ENCODE data around the gene MAN1A1.

MAN1A1 gene

GRCh38 chr6:119197271-119197670, 152.3 kb downstream of the MAN1A1 start:
- 93 to 96% methylated on average over 3 of the region's 5 CpGs for WGBS, 2 experiments (ENCODE audit: insufficient coverage in 2 of 2)
- Histone ChIP-seq H3K9me3 (ENCODE audit: control insufficient read depth, low read length) (no peaks in the 10 kb centered on the region), H3K27ac (ENCODE audit: low read depth, low read length, severe bottlenecking) (peak overlapping the region; percentile 5), H3K4me3 (ENCODE audit: extremely low read depth, insufficient read depth, low read length, poor library complexity, severe bottlenecking) (no peak overlapping the region), H3K4me1 (ENCODE audit: control insufficient read depth, insufficient read depth, low read length, poor library complexity, severe bottlenecking) (no peaks in the 10 kb centered on the region), H3K36me3 (ENCODE audit: control insufficient read depth, insufficient read depth, low read length) (peaks cover 45% of the 10 kb centered on the region)

- H3K9me3 ChIP-seq (ENCODE audit: control insufficient read depth, low read length): no peaks in the 10 kb centered on the region
- WGBS, 2 experiments (ENCODE audit: insufficient coverage in 2 of 2): 90 to 97% methylated on average over 3 to 4 of the region's 4 CpGs
Observed at GRCh38 chr6:119196715-119197114, 152.8 kb downstream of the MAN1A1 start.

GRCh38 chr6:119195848-119196247, 153.7 kb downstream of the MAN1A1 start:
- Histone ChIP-seq H3K4me1 (ENCODE audit: control insufficient read depth, insufficient read depth, low read length, poor library complexity, severe bottlenecking) (no peaks in the 10 kb centered on the region), H3K36me3 (ENCODE audit: control insufficient read depth, insufficient read depth, low read length) (peaks cover 41% of the 10 kb centered on the region)
- 90 to 97% methylated on average over 4 of the region's 5 CpGs for WGBS, 2 experiments (ENCODE audit: insufficient coverage in 2 of 2)

More at GRCh38 chr6:119196715-119197114, 152.8 kb downstream of the MAN1A1 start:
- Histone ChIP-seq H3K36me3 (ENCODE audit: control insufficient read depth, insufficient read depth, low read length) (peaks cover 46% of the 10 kb centered on the region), H3K4me1 (ENCODE audit: control insufficient read depth, insufficient read depth, low read length, poor library complexity, severe bottlenecking) (no peaks in the 10 kb centered on the region), H3K4me3 (ENCODE audit: extremely low read depth, insufficient read depth, low read length, poor library complexity, severe bottlenecking) (no peak overlapping the region), H3K27ac (ENCODE audit: low read depth, low read length, severe bottlenecking) (peak overlapping the region; percentile 37)

GRCh38 chr6:119195204-119195603, 154.4 kb downstream of the MAN1A1 start:
- Histone ChIP-seq H3K4me3 (ENCODE audit: extremely low read depth, insufficient read depth, low read length, poor library complexity, severe bottlenecking) (no peak overlapping the region), H3K4me1 (ENCODE audit: control insufficient read depth, insufficient read depth, low read length, poor library complexity, severe bottlenecking) (no peaks in the 10 kb centered on the region), H3K36me3 (ENCODE audit: control insufficient read depth, insufficient read depth, low read length) (peaks cover 37% of the 10 kb centered on the region), H3K27ac (ENCODE audit: low read depth, low read length, severe bottlenecking) (no peak overlapping the region), H3K9me3 (ENCODE audit: control insufficient read depth, low read length) (no peaks in the 10 kb centered on the region)
- WGBS, 2 experiments (ENCODE audit: insufficient coverage in 2 of 2): 96 to 100% methylated on average over 2 of the region's 2 CpGs

More at GRCh38 chr6:119195848-119196247, 153.7 kb downstream of the MAN1A1 start:
- H3K27ac ChIP-seq (ENCODE audit: low read depth, low read length, severe bottlenecking): no peak overlapping the region
- no peak overlapping the region for H3K4me3 ChIP-seq (ENCODE audit: extremely low read depth, insufficient read depth, low read length, poor library complexity, severe bottlenecking)
- no peaks in the 10 kb centered on the region for H3K9me3 ChIP-seq (ENCODE audit: control insufficient read depth, low read length)

- Histone ChIP-seq H3K9me3 (ENCODE audit: control insufficient read depth, low read length) (no peaks in the 10 kb centered on the region), H3K4me1 (ENCODE audit: control insufficient read depth, insufficient read depth, low read length, poor library complexity, severe bottlenecking) (no peaks in the 10 kb centered on the region), H3K36me3 (ENCODE audit: control insufficient read depth, insufficient read depth, low read length) (peaks cover 45% of the 10 kb centered on the region), H3K4me3 (ENCODE audit: extremely low read depth, insufficient read depth, low read length, poor library complexity, severe bottlenecking) (no peak overlapping the region), H3K27ac (ENCODE audit: low read depth, low read length, severe bottlenecking) (no peak overlapping the region)
Observed at GRCh38 chr6:119193707-119194106, 155.9 kb downstream of the MAN1A1 start.

GRCh38 chr6:119192200-119192599, 157.4 kb downstream of the MAN1A1 start:
- no peaks in the 10 kb centered on the region for H3K4me1 ChIP-seq (ENCODE audit: control insufficient read depth, insufficient read depth, low read length, poor library complexity, severe bottlenecking)
- WGBS, 2 experiments (ENCODE audit: insufficient coverage in 2 of 2): 100% methylated on average over 2 of the region's 3 CpGs; no CpG with 5 or more reads in 1 of the 2 experiments
- H3K4me3 ChIP-seq (ENCODE audit: extremely low read depth, insufficient read depth, low read length, poor library complexity, severe bottlenecking): no peak overlapping the region
- no peaks in the 10 kb centered on the region for H3K9me3 ChIP-seq (ENCODE audit: control insufficient read depth, low read length)
- no peak overlapping the region for H3K27ac ChIP-seq (ENCODE audit: low read depth, low read length, severe bottlenecking)
- peaks cover 56% of the 10 kb centered on the region for H3K36me3 ChIP-seq (ENCODE audit: control insufficient read depth, insufficient read depth, low read length)

GRCh38 chr6:119190176-119190575, 159.4 kb downstream of the MAN1A1 start:
- no peak overlapping the region for H3K27ac ChIP-seq (ENCODE audit: low read depth, low read length, severe bottlenecking)
- WGBS, 2 experiments (ENCODE audit: insufficient coverage in 2 of 2): no CpG with 5 or more reads among the region's 1 CpG
- peaks cover 4% of the 10 kb centered on the region for H3K4me1 ChIP-seq (ENCODE audit: control insufficient read depth, insufficient read depth, low read length, poor library complexity, severe bottlenecking)
- H3K4me3 ChIP-seq (ENCODE audit: extremely low read depth, insufficient read depth, low read length, poor library complexity, severe bottlenecking): no peak overlapping the region
- peaks cover 69% of the 10 kb centered on the region for H3K36me3 ChIP-seq (ENCODE audit: control insufficient read depth, insufficient read depth, low read length)
- peaks cover 5% of the 10 kb centered on the region for H3K9me3 ChIP-seq (ENCODE audit: control insufficient read depth, low read length)

- peaks cover 5% of the 10 kb centered on the region for H3K9me3 ChIP-seq (ENCODE audit: control insufficient read depth, low read length)
- H3K36me3 ChIP-seq (ENCODE audit: control insufficient read depth, insufficient read depth, low read length): peaks cover 70% of the 10 kb centered on the region
- H3K4me1 ChIP-seq (ENCODE audit: control insufficient read depth, insufficient read depth, low read length, poor library complexity, severe bottlenecking): peaks cover 6% of the 10 kb centered on the region
- no peak overlapping the region for H3K4me3 ChIP-seq (ENCODE audit: extremely low read depth, insufficient read depth, low read length, poor library complexity, severe bottlenecking)
- no peak overlapping the region for H3K27ac ChIP-seq (ENCODE audit: low read depth, low read length, severe bottlenecking)
- WGBS, 2 experiments (ENCODE audit: insufficient coverage in 2 of 2): 71 to 80% methylated on average over 10 to 12 of the region's 14 CpGs
Observed at GRCh38 chr6:119189498-119189897, 160.1 kb downstream of the MAN1A1 start.

GRCh38 chr6:119187596-119187995, 162.0 kb downstream of the MAN1A1 start:
- H3K9me3 ChIP-seq (ENCODE audit: control insufficient read depth, low read length): peaks cover 5% of the 10 kb centered on the region
- H3K4me3 ChIP-seq (ENCODE audit: extremely low read depth, insufficient read depth, low read length, poor library complexity, severe bottlenecking): no peak overlapping the region
- H3K27ac ChIP-seq (ENCODE audit: low read depth, low read length, severe bottlenecking): no peak overlapping the region
- peaks cover 18% of the 10 kb centered on the region for H3K4me1 ChIP-seq (ENCODE audit: control insufficient read depth, insufficient read depth, low read length, poor library complexity, severe bottlenecking)
- WGBS, 2 experiments (ENCODE audit: insufficient coverage in 2 of 2): no CpG with 5 or more reads among the region's 1 CpG
- H3K36me3 ChIP-seq (ENCODE audit: control insufficient read depth, insufficient read depth, low read length): peaks cover 66% of the 10 kb centered on the region

- Histone ChIP-seq H3K4me1 (ENCODE audit: control insufficient read depth, insufficient read depth, low read length, poor library complexity, severe bottlenecking) (peaks cover 18% of the 10 kb centered on the region), H3K9me3 (ENCODE audit: control insufficient read depth, low read length) (peaks cover 5% of the 10 kb centered on the region), H3K36me3 (ENCODE audit: control insufficient read depth, insufficient read depth, low read length) (peaks cover 59% of the 10 kb centered on the region), H3K4me3 (ENCODE audit: extremely low read depth, insufficient read depth, low read length, poor library complexity, severe bottlenecking) (no peak overlapping the region), H3K27ac (ENCODE audit: low read depth, low read length, severe bottlenecking) (no peak overlapping the region)
- WGBS, 2 experiments (ENCODE audit: insufficient coverage in 2 of 2): 72 to 79% methylated on average over 5 of the region's 5 CpGs
Observed at GRCh38 chr6:119186490-119186889, 163.1 kb downstream of the MAN1A1 start.

- peaks cover 59% of the 10 kb centered on the region for H3K36me3 ChIP-seq (ENCODE audit: control insufficient read depth, insufficient read depth, low read length)
- H3K9me3 ChIP-seq (ENCODE audit: control insufficient read depth, low read length): peaks cover 5% of the 10 kb centered on the region
- H3K4me3 ChIP-seq (ENCODE audit: extremely low read depth, insufficient read depth, low read length, poor library complexity, severe bottlenecking): no peak overlapping the region
- peak overlapping the region; percentile 51 for H3K27ac ChIP-seq (ENCODE audit: low read depth, low read length, severe bottlenecking)
- peaks cover 18% of the 10 kb centered on the region for H3K4me1 ChIP-seq (ENCODE audit: control insufficient read depth, insufficient read depth, low read length, poor library complexity, severe bottlenecking)
- WGBS, 2 experiments (ENCODE audit: insufficient coverage in 2 of 2): 73 to 96% methylated on average over 2 of the region's 5 CpGs
Observed at GRCh38 chr6:119184008-119184648, 165.4 kb downstream of the MAN1A1 start.
